Neural crest cell (in vitro differentiated cells): ENCODE measurements around the gene NKX2-1. TPM values are rescaled to one million over a fixed set of nuclear protein-coding genes. Genes with fewer than 3 reads are reported as not detected.
"Not testable (repeated sequence)": the region's sequence is repeated elsewhere in the genome, so short reads cannot be mapped to it uniquely, and the experiment has no call there.

ENCODE experiments used
- DNase-seq: peaks from one replicate; pipeline ENCODE4 v3.0.0; 2021; ENCODE audit warnings: low read depth, mixed read lengths, low spot score
- H3K27ac Mint-ChIP-seq: one replicate; pipeline ENCODE4 v1.8.0; 2021; ENCODE audit warnings: mild to moderate bottlenecking, mixed read lengths; ENCODE audit not compliant: unreplicated experiment
- H3K27me3 Mint-ChIP-seq: 2 replicates; pipeline ENCODE4 v1.8.0; 2021; ENCODE audit warnings: low read depth, mild to moderate bottlenecking, mixed read lengths
- H3K36me3 Mint-ChIP-seq: 2 replicates; pipeline ENCODE4 v1.8.0; 2021; ENCODE audit warnings: low read depth, mild to moderate bottlenecking, mixed read lengths
- H3K4me1 Mint-ChIP-seq: 2 replicates; pipeline ENCODE4 v1.8.0; 2021; ENCODE audit warnings: mixed read lengths
- H3K4me3 Mint-ChIP-seq: one replicate; pipeline ENCODE4 v1.8.0; 2021; ENCODE audit warnings: mild to moderate bottlenecking, mixed read lengths
- H3K9me3 Mint-ChIP-seq: 2 replicates; pipeline ENCODE4 v1.8.0; 2021; ENCODE audit warnings: mixed read lengths
- total RNA-seq: library from RNA; stranded (reverse); gene quantifications from 2 replicates; pipeline ENCODE4 v1.2.1, GENCODE V29; 2021
- TF ChIP-seq, protein P1 (sequence below): fragments of 200-600 bp; sonication (generic); conservative IDR thresholded peaks from 2 replicates; pipeline ENCODE4 v1.5.0; 2021; ENCODE audit warnings: antibody characterized with exemption, mild to moderate bottlenecking

The NKX2-1 gene
- total RNA-seq, 1 donor from 2014 or later: not detected

DNA sequence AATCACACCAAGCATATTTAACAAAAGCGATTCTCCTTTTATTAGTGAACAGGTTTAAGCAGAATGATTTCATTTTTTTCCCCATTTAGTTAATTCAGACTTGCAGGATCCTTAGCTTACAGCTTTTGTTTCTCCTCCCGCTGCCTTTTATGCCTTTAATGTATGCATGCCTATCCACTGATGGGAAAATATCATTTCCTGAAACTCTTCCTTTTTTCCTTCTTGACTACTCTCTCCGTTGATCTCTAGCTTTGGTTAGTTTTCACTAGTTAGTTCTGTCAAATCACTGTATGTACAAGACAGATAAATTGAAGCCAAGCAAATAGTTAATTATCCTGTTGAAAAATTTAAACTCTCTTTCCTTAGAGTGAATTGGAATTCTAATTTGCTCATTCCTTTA lies 26.3 kb downstream of the NKX2-1 start:
- no peak for DNase-seq
- H3K36me3 Mint-ChIP-seq: no peaks in the 10 kb centered on the region

DNA sequence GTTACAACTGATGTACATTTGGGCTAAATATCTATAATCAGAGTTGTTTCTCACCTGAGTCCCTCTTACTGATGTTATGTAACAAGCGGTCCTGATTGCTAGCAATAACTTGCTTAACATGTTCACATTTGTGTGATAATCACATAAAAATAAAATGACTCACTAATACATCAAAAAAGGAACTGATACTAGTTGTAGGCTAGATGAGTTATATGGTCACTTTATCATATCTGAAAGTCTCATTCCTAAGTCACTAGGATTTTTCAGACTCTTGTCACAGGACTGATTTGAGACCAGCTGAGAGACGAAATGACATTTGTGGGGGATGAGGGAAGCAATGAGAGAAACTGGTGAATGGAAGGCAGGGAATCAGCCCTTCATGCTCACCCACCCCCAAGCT lies 34.3 kb downstream of the NKX2-1 start:
- no peak for DNase-seq
- H3K27ac Mint-ChIP-seq: no peak overlapping the region
- H3K27me3 Mint-ChIP-seq: peaks cover 97% of the 10 kb centered on the region
- H3K9me3 Mint-ChIP-seq: no peaks in the 10 kb centered on the region
- no peaks in the 10 kb centered on the region for H3K4me1 Mint-ChIP-seq
- no peaks in the 10 kb centered on the region for H3K36me3 Mint-ChIP-seq
- TF ChIP-seq, protein P1, sequence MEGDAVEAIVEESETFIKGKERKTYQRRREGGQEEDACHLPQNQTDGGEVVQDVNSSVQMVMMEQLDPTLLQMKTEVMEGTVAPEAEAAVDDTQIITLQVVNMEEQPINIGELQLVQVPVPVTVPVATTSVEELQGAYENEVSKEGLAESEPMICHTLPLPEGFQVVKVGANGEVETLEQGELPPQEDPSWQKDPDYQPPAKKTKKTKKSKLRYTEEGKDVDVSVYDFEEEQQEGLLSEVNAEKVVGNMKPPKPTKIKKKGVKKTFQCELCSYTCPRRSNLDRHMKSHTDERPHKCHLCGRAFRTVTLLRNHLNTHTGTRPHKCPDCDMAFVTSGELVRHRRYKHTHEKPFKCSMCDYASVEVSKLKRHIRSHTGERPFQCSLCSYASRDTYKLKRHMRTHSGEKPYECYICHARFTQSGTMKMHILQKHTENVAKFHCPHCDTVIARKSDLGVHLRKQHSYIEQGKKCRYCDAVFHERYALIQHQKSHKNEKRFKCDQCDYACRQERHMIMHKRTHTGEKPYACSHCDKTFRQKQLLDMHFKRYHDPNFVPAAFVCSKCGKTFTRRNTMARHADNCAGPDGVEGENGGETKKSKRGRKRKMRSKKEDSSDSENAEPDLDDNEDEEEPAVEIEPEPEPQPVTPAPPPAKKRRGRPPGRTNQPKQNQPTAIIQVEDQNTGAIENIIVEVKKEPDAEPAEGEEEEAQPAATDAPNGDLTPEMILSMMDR: no peak
- no peak overlapping the region for H3K4me3 Mint-ChIP-seq

More for the DNA sequence above, 26.3 kb downstream of the NKX2-1 start:
- no peaks in the 10 kb centered on the region for H3K4me1 Mint-ChIP-seq
- H3K4me3 Mint-ChIP-seq: no peak overlapping the region
- no peaks in the 10 kb centered on the region for H3K9me3 Mint-ChIP-seq
- TF ChIP-seq, protein P1: no peak
- peaks cover 97% of the 10 kb centered on the region for H3K27me3 Mint-ChIP-seq
- H3K27ac Mint-ChIP-seq: no peak overlapping the region

DNA sequence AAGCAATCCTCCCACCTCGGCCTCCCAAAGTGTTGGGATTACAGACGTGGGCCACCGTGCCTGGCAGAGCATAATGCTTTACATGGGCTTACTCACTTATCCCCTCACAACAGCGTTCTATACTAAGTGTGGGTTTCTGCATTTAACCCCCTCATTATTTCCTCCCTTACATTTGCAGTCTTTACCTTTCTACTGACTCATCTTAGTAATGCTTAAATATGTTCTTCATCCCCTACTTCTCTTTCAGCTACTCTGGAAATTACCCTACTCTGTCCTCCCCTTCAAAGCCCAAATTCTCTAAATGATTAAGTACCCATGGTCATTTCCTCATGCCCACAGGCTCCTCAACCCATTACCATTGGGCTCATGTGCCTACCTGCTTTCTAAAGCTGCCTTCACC lies 40.7 kb downstream of the NKX2-1 start:
- DNase-seq: no peak
- no peaks in the 10 kb centered on the region for H3K36me3 Mint-ChIP-seq
- H3K9me3 Mint-ChIP-seq: no peaks in the 10 kb centered on the region
- TF ChIP-seq, protein P1: no peak
- no peak overlapping the region for H3K27ac Mint-ChIP-seq
- no peaks in the 10 kb centered on the region for H3K4me1 Mint-ChIP-seq
- peaks cover 95% of the 10 kb centered on the region for H3K27me3 Mint-ChIP-seq
- no peak overlapping the region for H3K4me3 Mint-ChIP-seq

DNA sequence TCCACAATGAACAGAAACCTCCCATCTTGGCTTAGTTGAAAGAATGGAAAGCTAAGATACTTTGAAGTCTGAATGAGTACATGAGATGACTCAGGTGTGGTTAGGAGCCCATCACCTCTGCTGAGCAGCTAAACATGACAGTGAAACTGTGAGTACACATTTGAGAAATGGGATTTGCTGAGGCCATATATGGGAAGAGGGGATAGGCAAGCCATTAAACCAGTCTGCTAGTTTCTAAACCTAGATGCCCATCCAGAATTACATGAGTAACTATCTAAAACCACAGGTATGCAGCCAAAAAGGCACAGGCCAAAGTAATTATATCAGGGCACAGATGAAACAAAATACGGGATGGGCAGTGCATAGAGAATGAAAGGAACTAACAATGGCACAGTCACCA lies 41.2 kb downstream of the NKX2-1 start:
- DNase-seq: no peak
- Mint-ChIP-seq H3K4me3 (no peak overlapping the region), H3K4me1 (no peaks in the 10 kb centered on the region), H3K9me3 (no peaks in the 10 kb centered on the region), H3K27ac (no peak overlapping the region), H3K36me3 (no peaks in the 10 kb centered on the region), H3K27me3 (peaks cover 94% of the 10 kb centered on the region)
- TF ChIP-seq, protein P1: no peak

DNA sequence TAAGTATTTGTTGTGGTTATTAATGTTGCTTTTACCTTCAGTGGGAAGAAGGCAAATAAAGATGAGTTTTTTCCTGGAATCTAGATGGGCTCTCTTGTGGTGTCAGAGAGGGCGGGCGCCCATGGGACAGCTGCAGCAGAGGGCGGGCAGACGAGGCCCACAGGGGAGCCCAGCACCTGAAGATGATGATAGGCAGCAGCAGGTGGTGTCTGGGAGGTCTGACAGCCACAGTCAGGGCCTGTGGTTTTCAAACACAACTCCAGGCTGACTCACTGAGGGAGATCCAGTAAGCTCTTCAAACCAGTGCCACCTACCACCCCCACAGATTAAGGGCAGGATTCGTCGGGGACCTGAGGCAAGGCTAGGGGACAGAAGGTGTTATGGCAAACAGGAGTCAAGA lies 42.8 kb downstream of the NKX2-1 start:
- no peaks in the 10 kb centered on the region for H3K9me3 Mint-ChIP-seq
- H3K36me3 Mint-ChIP-seq: no peaks in the 10 kb centered on the region
- TF ChIP-seq, protein P1: no peak
- no peaks in the 10 kb centered on the region for H3K4me1 Mint-ChIP-seq
- H3K27me3 Mint-ChIP-seq: peaks cover 94% of the 10 kb centered on the region
- H3K4me3 Mint-ChIP-seq: no peak overlapping the region
- DNase-seq: no peak
- H3K27ac Mint-ChIP-seq: no peak overlapping the region

DNA sequence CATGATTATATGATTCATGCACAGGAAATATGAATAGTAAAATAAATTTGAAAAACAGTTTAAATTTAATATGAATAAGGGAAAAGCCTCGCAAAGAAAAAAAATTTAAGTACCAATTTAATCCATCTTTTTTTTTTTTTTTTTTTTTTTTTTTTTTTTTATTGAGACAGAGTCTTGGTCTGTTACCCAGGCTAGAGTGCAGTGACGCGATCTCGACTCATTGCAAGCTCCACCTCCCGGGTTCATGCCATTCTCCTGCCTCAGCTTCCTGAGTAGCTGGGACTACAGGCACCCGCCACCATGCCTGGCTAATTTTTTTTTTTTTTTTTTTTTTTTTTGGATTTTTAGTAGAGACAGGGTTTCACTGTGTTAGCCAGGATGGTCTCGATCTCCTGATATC lies 44.0 kb downstream of the NKX2-1 start:
- H3K27ac Mint-ChIP-seq, H3K36me3 Mint-ChIP-seq, DNase-seq, H3K4me3 Mint-ChIP-seq, H3K9me3 Mint-ChIP-seq, H3K4me1 Mint-ChIP-seq: not testable (repeated sequence)
- H3K27me3 Mint-ChIP-seq: peaks cover 93% of the 10 kb centered on the region
